Naive thymus-derived CD4-positive, alpha-beta T cell (primary cell): ENCODE data around the gene EPS8L2. TPM values are rescaled to one million over a fixed set of nuclear protein-coding genes. Genes with fewer than 3 reads are reported as not detected.

ENCODE experiments used
- ATAC-seq: fragments of 150-1000 bp; cut with Tn5 transposase; 2 replicates; pipeline ENCODE4 v1.10.0; 2021; ENCODE audit warnings: mild to moderate bottlenecking, moderate library complexity
- CTCF ChIA-PET: fragments of 350-600 bp; sonication (Branson Sonifier 250); formaldehyde crosslinking; loops from one replicate; lab custom pipeline; 2021; ENCODE audit warnings: antibody characterized with exemption; lab: Charles Lee
- POLR2A ChIA-PET: fragments of 350-600 bp; sonication (Branson Sonifier 250); formaldehyde crosslinking; loops from one replicate; lab custom pipeline; 2021; ENCODE audit warnings: antibody characterized with exemption, inconsistent platforms; lab: Charles Lee
- DNase-seq, 9 donors: peaks; one replicate each; pipeline versions ENCODE4 v3.0.0 to v3.0.0-alpha.2; 2020 to 2022; ENCODE audit warnings: mixed read lengths in 1 of 9
- H3K27ac ChIP-seq: one replicate; pipeline ENCODE4 v1.7.0; 2013; ENCODE audit warnings: mild to moderate bottlenecking, low read depth, low read length, moderate library complexity
- H3K27me3 ChIP-seq, 2 donors: one replicate each; pipeline ENCODE4 v1.7.0; 2013; ENCODE audit warnings: low read length in 2 of 2, mild to moderate bottlenecking in 2 of 2, moderate library complexity in 2 of 2; ENCODE audit not compliant: control insufficient read depth in 2 of 2, insufficient read depth in 2 of 2
- H3K36me3 ChIP-seq, 3 experiments: 1 replicate in 2 of 3; 2 replicates in 1 of 3; pipeline ENCODE4 v1.7.0; 2013; ENCODE audit warnings: low read length in 3 of 3, mild to moderate bottlenecking in 3 of 3, moderate library complexity in 1 of 3; ENCODE audit not compliant: insufficient read depth in 3 of 3, control insufficient read depth in 2 of 3
- H3K4me1 ChIP-seq, 2 donors: one replicate each; pipeline ENCODE4 v1.7.0; 2013; ENCODE audit warnings: low read length in 2 of 2, mild to moderate bottlenecking in 2 of 2, moderate library complexity in 1 of 2; ENCODE audit not compliant: control insufficient read depth in 2 of 2, insufficient read depth in 2 of 2
- H3K4me3 ChIP-seq: 2 replicates; pipeline ENCODE4 v1.7.0; 2013; ENCODE audit warnings: mild to moderate bottlenecking, low read length
- H3K9me3 ChIP-seq, 3 experiments: 1 replicate in 2 of 3; 2 replicates in 1 of 3; pipeline ENCODE4 v1.7.0; 2013; ENCODE audit warnings: low read length in 3 of 3; ENCODE audit not compliant: control insufficient read depth in 2 of 3
- H3K27ac Mint-ChIP-seq, 9 donors: one replicate each; pipeline ENCODE4 v1.8.0; 2020 to 2022; ENCODE audit warnings: mixed read lengths in 9 of 9, mild to moderate bottlenecking in 8 of 9, moderate library complexity in 5 of 9, inconsistent platforms in 2 of 9
- H3K27me3 Mint-ChIP-seq, 5 donors: one replicate each; pipeline ENCODE4 v1.8.0; 2021 to 2022; ENCODE audit warnings: mixed read lengths in 5 of 5, mild to moderate bottlenecking in 1 of 5
- H3K36me3 Mint-ChIP-seq, 5 donors: one replicate each; pipeline ENCODE4 v1.8.0; 2020 to 2022; ENCODE audit warnings: mixed read lengths in 5 of 5, mild to moderate bottlenecking in 3 of 5, inconsistent platforms in 1 of 5
- H3K4me1 Mint-ChIP-seq, 7 donors: one replicate each; pipeline ENCODE4 v1.8.0; 2020 to 2022; ENCODE audit warnings: mixed read lengths in 7 of 7, mild to moderate bottlenecking in 3 of 7, inconsistent platforms in 1 of 7
- H3K4me3 Mint-ChIP-seq, 10 donors: one replicate each; pipeline ENCODE4 v1.8.0; 2020 to 2022; ENCODE audit warnings: mild to moderate bottlenecking in 10 of 10, mixed read lengths in 10 of 10, moderate library complexity in 6 of 10, inconsistent platforms in 2 of 10
- H3K9me3 Mint-ChIP-seq, 11 donors: one replicate each; pipeline ENCODE4 v1.8.0; 2020 to 2022; ENCODE audit warnings: mixed read lengths in 11 of 11, mild to moderate bottlenecking in 4 of 11, inconsistent platforms in 1 of 11, moderate library complexity in 1 of 11
- intact Hi-C, 2 donors: fragments of 100-400 bp; cut with micrococcal nuclease; formaldehyde crosslinking; loops; one replicate each; pipeline ENCODE4 v1.15.1; 2023
- polyA plus RNA-seq, 2 donors: library from polyadenylated mRNA; unstranded; fragments of 300-500 nt; fragmentation: Illumina TruSeq; gene quantifications; one replicate each; pipeline ENCODE4 v1.2.3, GENCODE V29; 2021
- total RNA-seq, 6 experiments: library from RNA in 5 of 6; stranded (reverse) in 5 of 6; gene quantifications; 1 replicate in 5 of 6; 2 replicates in 1 of 6; pipeline ENCODE4 v1.2.3 and lab custom pipeline; 2021 to 2026

EPS8L2 gene
- total RNA-seq (10 to 100 TPM in 3 of 5 experiments, 1 to 10 TPM in 2; 7.2 to 16.6 (median 10.9) TPM), polyA plus RNA-seq (1 to 10 TPM; 4.5 to 4.6 TPM), total RNA-seq (lab: John Stamatoyannopoulos, UW) (3.5 reads per million, percentile 18 among the genes with 10 or more reads in this experiment)

DNA sequence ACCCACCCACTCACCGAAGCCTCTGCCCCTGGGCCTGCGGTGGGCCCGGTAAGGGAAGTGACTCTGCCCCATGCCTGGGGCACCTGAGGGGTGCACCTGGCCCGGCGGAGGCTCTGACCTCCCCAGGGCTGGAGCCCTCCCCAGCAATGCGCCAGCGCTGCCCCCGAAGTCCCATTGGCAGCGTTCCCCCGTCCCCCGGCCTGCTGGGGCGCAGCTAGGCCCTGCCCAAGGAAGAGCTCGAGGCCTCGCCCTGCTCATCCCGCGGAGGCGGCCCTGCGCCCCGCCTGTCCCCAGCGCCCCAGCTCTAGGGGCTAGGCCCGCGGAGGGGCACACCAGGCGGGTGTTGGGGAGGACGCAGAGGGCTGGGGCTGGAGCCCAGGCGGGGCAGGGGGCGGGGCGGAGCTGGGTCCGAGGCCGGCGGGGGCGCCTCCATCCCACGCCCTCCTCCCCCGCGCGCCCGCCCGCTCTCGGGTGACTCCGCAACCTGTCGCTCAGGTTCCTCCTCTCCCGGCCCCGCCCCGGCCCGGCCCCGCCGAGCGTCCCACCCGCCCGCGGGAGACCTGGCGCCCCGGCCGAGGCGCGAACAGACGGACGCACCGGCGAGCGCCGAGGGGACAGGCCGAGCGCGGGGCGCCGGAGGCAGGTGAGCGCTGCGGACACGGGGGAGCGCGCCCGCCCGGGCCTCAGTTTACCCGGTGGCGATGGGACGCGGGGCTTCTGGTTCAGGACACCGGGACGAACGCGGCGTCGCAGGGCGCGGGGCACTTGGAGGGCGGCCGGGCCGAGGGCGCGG lies at the start of gene EPS8L2:
EPS8L2 (plus strand) TSS at position 586 of the 793 bp plus-strand sequence. CDS start 3,177 bp downstream, outside the sequence.
- POLR2A ChIA-PET: interaction anchor here (1.2 to 2.0 kb wide), 2 partner anchors 11 to 15 kb away, joined by 3 to 9 read pairs; partner anchors contain the start of genes DEAF1 and TMEM80
- Mint-ChIP-seq H3K4me3 (peak within 1 kb of the TSS in 4 of 10 donors; percentile 23 to 68 (median 38)), H3K27me3 (peaks cover 0 to 21% (median 13%) of the 10 kb centered on the region in 5 donors), H3K4me1 (peaks cover 0 to 10% (median under 1%) of the 10 kb centered on the region in 7 donors), H3K36me3 (peaks cover 0 to 5% (median 0%) of the 10 kb centered on the region in 5 donors), H3K9me3 (no peaks in the 10 kb centered on the region), H3K27ac (no peak within 1 kb of the TSS)
- Histone ChIP-seq H3K27ac (no peak within 1 kb of the TSS), H3K4me1 (peaks cover 0 to 6% of the 10 kb centered on the region in 2 donors), H3K9me3 (no peaks in the 10 kb centered on the region), H3K4me3 (no peak within 1 kb of the TSS), H3K36me3 (peaks cover 0 to 26% (median 3%) of the 10 kb centered on the region in 3 experiments), H3K27me3 (peaks cover 0 to 6% of the 10 kb centered on the region in 2 donors)
- intact Hi-C loops: no loop called here
- CTCF ChIA-PET: interaction anchor here (0.7 kb wide), 1 partner anchor 12 kb away, joined by 3 read pairs; no protein-coding TSS in a partner anchor
- ATAC-seq (peak; percentile 47), DNase-seq (peak in 1 of 9 donors; percentile 26)

DNA sequence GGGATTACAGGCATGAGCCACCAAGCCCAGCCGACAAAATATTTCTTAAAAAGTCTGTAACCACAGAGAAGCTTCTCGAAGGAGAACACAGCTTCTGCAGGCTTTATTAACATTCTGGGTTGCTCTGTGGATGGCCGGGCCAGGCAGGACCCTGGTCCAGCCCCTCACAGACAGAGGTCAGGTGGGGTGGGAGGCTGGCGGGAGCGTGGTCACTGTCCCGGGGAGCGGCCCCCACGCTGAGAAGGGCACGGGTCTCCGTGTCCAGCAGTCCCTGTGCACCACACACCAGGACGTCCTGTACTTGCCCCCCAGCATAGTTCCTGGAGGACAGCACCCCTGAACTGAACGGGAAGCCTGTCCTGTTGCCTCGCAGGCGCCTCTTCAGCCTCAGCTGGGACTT lies 49.6 kb upstream of the EPS8L2 start:
- H3K27ac Mint-ChIP-seq: no peak overlapping the region
- H3K4me1 Mint-ChIP-seq: peaks cover 0 to 1% (median 0%) of the 10 kb centered on the region in 7 donors
- no peaks in the 10 kb centered on the region for H3K9me3 ChIP-seq
- POLR2A ChIA-PET: no interaction called here
- no peak overlapping the region for H3K4me3 Mint-ChIP-seq
- no peak for ATAC-seq
- no peaks in the 10 kb centered on the region for H3K9me3 Mint-ChIP-seq
- H3K27ac ChIP-seq: no peak overlapping the region
- intact Hi-C loops: no loop called here
- H3K27me3 Mint-ChIP-seq: no peaks in the 10 kb centered on the region
- H3K4me3 ChIP-seq: no peak overlapping the region
- H3K36me3 Mint-ChIP-seq: peaks cover 0 to 30% (median 5%) of the 10 kb centered on the region in 5 donors
- CTCF ChIA-PET: interaction anchor here (1.0 kb wide), 1 partner anchor 110 kb away, joined by 4 read pairs; no protein-coding TSS in a partner anchor
- no peaks in the 10 kb centered on the region for H3K27me3 ChIP-seq
- no peak for DNase-seq
- H3K4me1 ChIP-seq: no peaks in the 10 kb centered on the region
- peaks cover 0 to 59% (median 4%) of the 10 kb centered on the region in 3 experiments for H3K36me3 ChIP-seq

DNA sequence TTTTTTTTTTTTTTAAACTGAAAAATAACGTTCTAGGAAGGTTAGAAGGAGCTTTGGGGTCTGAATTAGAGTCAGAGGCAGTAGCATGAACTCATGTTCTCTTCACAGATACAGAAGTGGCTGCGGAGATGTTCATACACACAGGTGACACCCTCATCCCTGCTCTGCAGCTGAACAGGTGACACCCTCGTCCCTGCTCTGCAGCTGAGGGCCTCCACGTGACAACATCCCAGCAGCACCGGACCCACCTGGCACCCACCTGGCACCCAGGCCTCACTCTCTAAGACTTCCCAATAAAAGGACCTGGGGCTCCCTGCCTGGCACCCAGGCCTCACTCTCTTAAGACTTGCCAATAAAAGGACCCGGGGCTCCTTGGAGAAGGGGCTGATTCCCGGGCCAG lies 49.2 kb upstream of the EPS8L2 start:
- DNase-seq: no peak
- peaks cover 0 to 26% (median 3%) of the 10 kb centered on the region in 5 donors for H3K36me3 Mint-ChIP-seq
- peaks cover 0 to 1% (median 0%) of the 10 kb centered on the region in 7 donors for H3K4me1 Mint-ChIP-seq
- POLR2A ChIA-PET: no interaction called here
- H3K27ac ChIP-seq: no peak overlapping the region
- no peaks in the 10 kb centered on the region for H3K9me3 Mint-ChIP-seq
- no peak for ATAC-seq
- no peaks in the 10 kb centered on the region for H3K27me3 ChIP-seq
- H3K4me1 ChIP-seq: no peaks in the 10 kb centered on the region
- H3K4me3 Mint-ChIP-seq: no peak overlapping the region
- H3K27me3 Mint-ChIP-seq: no peaks in the 10 kb centered on the region
- no peak overlapping the region for H3K4me3 ChIP-seq
- H3K27ac Mint-ChIP-seq: peak overlapping the region in 1 of 9 donors; percentile 52
- H3K9me3 ChIP-seq: no peaks in the 10 kb centered on the region
- CTCF ChIA-PET: no interaction called here
- H3K36me3 ChIP-seq: peaks cover 0 to 55% (median 4%) of the 10 kb centered on the region in 3 experiments
- intact Hi-C loops: no loop called here

- H3K36me3 ChIP-seq: peaks cover 0 to 54% (median 4%) of the 10 kb centered on the region in 3 experiments
- H3K27ac Mint-ChIP-seq: no peak overlapping the region
- H3K4me3 Mint-ChIP-seq: no peak overlapping the region
- intact Hi-C loops: no loop called here
- H3K27me3 ChIP-seq: no peaks in the 10 kb centered on the region
- ChIA-PET CTCF (no interaction called here), POLR2A (no interaction called here)
- no peak overlapping the region for H3K27ac ChIP-seq
- H3K36me3 Mint-ChIP-seq: peaks cover 0 to 19% (median 0%) of the 10 kb centered on the region in 5 donors
- DNase-seq: no peak
- no peaks in the 10 kb centered on the region for H3K9me3 ChIP-seq
- ATAC-seq: no peak
- no peaks in the 10 kb centered on the region for H3K4me1 ChIP-seq
- H3K4me3 ChIP-seq: no peak overlapping the region
- H3K27me3 Mint-ChIP-seq: no peaks in the 10 kb centered on the region
- peaks cover 0 to 4% (median 1%) of the 10 kb centered on the region in 7 donors for H3K4me1 Mint-ChIP-seq
- H3K9me3 Mint-ChIP-seq: no peaks in the 10 kb centered on the region
Observed at GRCh38 chr11:657691-658126, 48.3 kb upstream of the EPS8L2 start.

DNA sequence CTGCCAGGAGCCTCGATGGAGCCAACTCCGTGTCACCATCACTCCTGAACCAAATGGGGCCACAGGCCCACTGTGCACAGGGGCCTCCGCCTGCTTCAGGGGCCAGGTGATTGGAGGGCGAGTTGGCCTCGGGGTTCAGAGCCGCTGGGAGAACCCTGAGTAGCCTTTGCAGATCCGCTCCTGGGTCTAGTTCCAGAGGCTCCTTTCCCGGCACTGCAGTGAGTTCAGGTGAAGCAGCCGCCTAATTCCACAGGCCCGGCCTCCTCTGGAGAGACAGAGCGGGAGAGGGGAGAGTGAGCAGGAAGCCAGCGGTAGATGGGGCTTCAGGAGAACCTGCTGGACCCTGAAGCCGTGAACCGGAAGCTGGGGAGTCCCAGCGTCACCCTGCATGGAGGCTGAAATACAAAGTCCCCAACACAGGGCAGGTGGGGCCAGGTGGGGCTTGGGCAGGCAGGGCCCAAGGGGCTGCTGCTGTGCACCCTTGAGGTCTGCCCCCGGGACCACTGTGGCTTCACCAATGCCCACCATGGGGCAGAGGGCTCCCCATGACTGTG lies 46.4 kb upstream of the EPS8L2 start:
- Mint-ChIP-seq H3K9me3 (no peaks in the 10 kb centered on the region), H3K4me1 (peaks cover 0 to 7% (median 0%) of the 10 kb centered on the region in 7 donors), H3K27me3 (no peaks in the 10 kb centered on the region), H3K36me3 (peaks cover 0 to 15% (median 0%) of the 10 kb centered on the region in 5 donors), H3K4me3 (no peak overlapping the region), H3K27ac (no peak overlapping the region)
- H3K27ac ChIP-seq: no peak overlapping the region
- peaks cover 0 to 49% (median 0%) of the 10 kb centered on the region in 3 experiments for H3K36me3 ChIP-seq
- ATAC-seq: no peak
- no peaks in the 10 kb centered on the region for H3K9me3 ChIP-seq
- ChIA-PET POLR2A (no interaction called here), CTCF (no interaction called here)
- intact Hi-C loops: no loop called here
- H3K27me3 ChIP-seq: no peaks in the 10 kb centered on the region
- H3K4me3 ChIP-seq: no peak overlapping the region
- no peaks in the 10 kb centered on the region for H3K4me1 ChIP-seq
- DNase-seq: no peak

- no peak for ATAC-seq
- no peaks in the 10 kb centered on the region for H3K27me3 ChIP-seq
- no peak for DNase-seq
- Mint-ChIP-seq H3K27ac (no peak overlapping the region), H3K9me3 (no peaks in the 10 kb centered on the region), H3K4me1 (peaks cover 0 to 7% (median 0%) of the 10 kb centered on the region in 7 donors), H3K4me3 (no peak overlapping the region), H3K27me3 (no peaks in the 10 kb centered on the region), H3K36me3 (peaks cover 0 to 16% (median 0%) of the 10 kb centered on the region in 5 donors)
- H3K27ac ChIP-seq: no peak overlapping the region
- no peaks in the 10 kb centered on the region for H3K4me1 ChIP-seq
- H3K36me3 ChIP-seq: peaks cover 0 to 46% (median 0%) of the 10 kb centered on the region in 3 experiments
- H3K4me3 ChIP-seq: no peak overlapping the region
- intact Hi-C loops: no loop called here
- ChIA-PET CTCF (no interaction called here), POLR2A (no interaction called here)
- no peaks in the 10 kb centered on the region for H3K9me3 ChIP-seq
Observed at GRCh38 chr11:660281-660680, 45.8 kb upstream of the EPS8L2 start.
